GM10266 (cell line): Measurements from ENCODE around the gene STX1B.

ENCODE experiments used
- DNase-seq: peaks from one replicate; pipeline ENCODE4 v3.0.0; 2012; ENCODE audit errors: extremely low spot score
- CTCF ChIP-seq: IDR thresholded peaks from 2 replicates; pipeline ENCODE4 v1.5.1; 2012; ENCODE audit warnings: mild to moderate bottlenecking, low read depth; ENCODE audit not compliant: control insufficient read depth, insufficient read depth; ENCODE audit errors: missing control alignments

STX1B gene

GRCh38 chr16:30963925-30964511 is 46.4 kb downstream of the STX1B start:
- no peak for DNase-seq
- TF ChIP-seq CTCF = no peak

GRCh38 chr16:30961384-30961783 is 49.1 kb downstream of the STX1B start:
- DNase-seq = no peak

GRCh38 chr16:30958175-30959079 is 52.0 kb downstream of the STX1B start:
- peak; percentile 21 for TF ChIP-seq CTCF
- DNase-seq = peak; percentile 88

More at GRCh38 chr16:30961384-30961783, 49.1 kb downstream of the STX1B start:
- TF ChIP-seq CTCF = no peak

- peak; percentile 99 for DNase-seq
Measured at GRCh38 chr16:30957456-30958174, 52.8 kb downstream of the STX1B start, which contains the start of gene SETD1A. SETD1A (plus strand) TSS chr16:30957754; CDS start chr16:30958732, 978 bp downstream.

GRCh38 chr16:30956601-30957455 is 53.6 kb downstream of the STX1B start:
- TF ChIP-seq CTCF = peak; percentile 36
- DNase-seq = peak; percentile 92

More at GRCh38 chr16:30957456-30958174, 52.8 kb downstream of the STX1B start, which contains the start of gene SETD1A:
- TF ChIP-seq CTCF = no peak

GRCh38 chr16:30954993-30955392 is 55.4 kb downstream of the STX1B start:
- DNase-seq = no peak
- no peak for TF ChIP-seq CTCF
